Lung microvascular endothelial cell (primary cell): ENCODE results near the gene WASL. TPM values are rescaled to one million over a fixed set of nuclear protein-coding genes. Genes with fewer than 3 reads are reported as not detected.
"Not testable (repeated sequence)": the region's sequence is repeated elsewhere in the genome, so short reads cannot be mapped to it uniquely, and the experiment has no call there.

Source experiments
- DNase-seq, 2 donors: peaks; one replicate each; pipeline versions ENCODE4 v3.0.0 to v3.0.0-alpha.2; 2010; ENCODE audit warnings: low read depth in 2 of 2
- total RNA-seq: library from RNA; depleted of rRNA; stranded (reverse); fragments of >200 nt; gene quantifications from 2 replicates; pipeline ENCODE4 v1.2.1, GENCODE V29; 2014

The WASL gene
- total RNA-seq, 1 donor from 2014 or later = 10.1 TPM

DNA sequence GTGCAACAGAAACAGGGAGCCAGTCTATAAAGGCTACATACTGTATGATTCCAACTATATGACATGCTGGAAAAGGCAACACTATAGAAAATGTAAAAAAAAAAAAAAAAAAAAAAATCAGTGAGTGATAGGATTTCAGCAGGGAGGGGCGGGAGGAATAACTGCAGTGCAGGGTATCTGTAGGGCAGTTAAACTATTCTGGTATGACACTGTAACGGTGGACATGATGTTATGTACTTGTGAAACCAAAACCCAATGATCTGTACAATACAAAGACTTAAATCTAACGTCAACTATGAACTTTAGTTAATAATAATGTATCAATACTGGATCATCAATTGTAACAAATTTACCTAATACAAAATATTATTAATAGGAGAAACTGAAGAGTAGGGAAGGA, 14.3 kb downstream of the WASL start:
- DNase-seq = no peak

DNA sequence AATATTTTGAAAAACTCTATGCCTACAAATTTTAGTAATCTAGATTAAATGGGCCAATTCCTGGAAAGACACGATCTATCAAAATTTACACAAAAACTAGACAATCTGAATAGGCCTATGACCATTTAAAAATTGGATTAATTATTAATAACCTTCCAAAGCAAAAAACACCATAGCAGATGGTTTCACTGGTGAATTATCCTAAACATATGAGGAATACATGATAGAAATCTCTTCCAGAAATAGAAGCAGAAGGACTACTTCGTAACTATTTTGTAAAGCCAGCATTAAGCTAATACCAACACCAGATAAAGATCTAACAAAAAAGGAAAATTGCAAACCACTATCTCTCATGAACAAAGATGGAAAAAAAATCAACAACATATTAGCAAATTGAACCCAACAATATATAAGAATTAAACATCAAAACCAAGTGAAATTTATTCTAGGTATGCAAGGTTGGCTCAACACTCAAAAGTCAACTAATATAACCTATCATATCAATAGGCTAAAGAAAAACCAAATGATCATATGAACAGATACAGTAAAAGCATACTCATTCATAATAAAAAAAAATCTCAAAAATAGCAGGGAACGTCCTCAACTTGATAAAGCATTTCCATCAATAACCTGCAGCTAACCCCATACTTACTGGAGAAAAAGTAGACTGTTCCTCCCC, 16.3 kb downstream of the WASL start:
- DNase-seq = no peak

DNA sequence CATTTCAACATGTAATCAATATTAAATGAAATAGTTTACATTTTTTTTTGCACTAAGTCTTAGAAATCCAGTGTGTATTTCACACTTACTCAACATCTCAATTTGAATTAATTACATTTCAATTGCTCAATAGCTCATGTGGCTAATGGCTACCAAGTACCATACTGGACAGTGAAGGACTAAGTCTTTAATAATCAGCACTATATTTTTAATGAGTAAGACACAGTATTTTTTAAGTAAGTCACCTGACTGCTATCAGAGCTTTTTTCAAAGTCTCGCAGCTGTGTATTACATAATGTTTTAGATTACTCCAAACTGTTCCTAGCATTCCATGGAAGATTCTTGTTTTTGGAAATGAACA, 19.6 kb downstream of the WASL start:
- DNase-seq = no peak

DNA sequence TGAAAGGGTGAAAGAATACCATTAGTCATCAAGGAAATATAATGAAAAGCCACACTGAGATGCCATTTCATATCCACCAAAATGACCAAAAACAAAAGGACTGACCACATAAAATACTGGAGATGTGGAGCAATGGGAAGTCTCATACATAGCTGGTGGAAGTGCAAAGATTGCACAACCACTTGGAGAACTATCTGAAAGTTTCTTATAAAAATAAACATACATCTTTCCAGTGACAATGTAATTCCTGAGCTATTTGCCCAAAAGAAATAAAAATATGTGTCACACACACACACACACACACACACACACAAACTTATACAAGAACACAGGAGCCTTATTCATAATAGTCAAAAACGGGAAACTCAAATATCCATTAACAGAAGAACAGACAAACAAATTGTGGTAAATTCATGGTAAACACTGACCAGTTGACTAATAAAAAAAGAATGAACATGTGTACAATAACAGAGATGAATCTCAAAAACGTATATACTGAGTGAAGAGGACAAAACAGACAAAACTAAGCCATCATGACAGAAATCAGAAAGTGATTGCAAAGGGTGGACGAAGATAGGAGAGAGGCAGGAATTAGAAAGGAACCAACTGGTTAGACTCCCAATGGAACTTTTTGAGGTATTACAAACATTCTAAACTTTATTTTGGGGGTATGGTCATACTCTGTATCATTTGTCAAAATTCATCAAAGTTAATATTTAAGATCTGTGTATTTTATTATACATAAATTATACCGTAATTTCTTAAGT, 21.5 kb downstream of the WASL start:
- DNase-seq = peak; percentile 43 to 82

DNA sequence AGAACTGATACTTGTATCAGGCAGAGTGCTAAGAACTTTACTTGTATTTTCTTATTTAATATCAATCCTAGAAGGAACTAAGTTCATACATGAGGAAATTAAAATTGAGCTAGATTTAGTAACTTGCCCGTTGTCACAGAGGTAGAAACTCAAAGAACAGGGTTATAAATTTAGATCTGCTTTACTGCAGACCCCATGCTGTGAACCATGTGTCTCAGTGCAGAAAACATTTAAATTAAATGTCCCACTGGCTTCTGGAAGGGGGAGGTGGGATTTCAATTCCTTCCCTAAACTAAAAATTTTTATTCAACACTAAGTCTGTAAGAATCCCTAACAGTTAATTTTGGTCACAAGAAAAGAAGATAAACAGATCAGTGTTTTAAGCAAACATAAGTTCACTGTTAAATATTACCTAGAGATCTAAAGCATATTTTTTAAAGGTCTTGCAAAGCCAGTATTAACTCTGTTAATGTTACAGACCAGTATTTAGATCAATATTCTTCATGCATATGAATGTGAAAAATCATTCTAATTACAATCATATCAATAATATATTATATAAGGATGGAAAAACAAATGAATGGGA, 23.1 kb downstream of the WASL start:
- no peak for DNase-seq

DNA sequence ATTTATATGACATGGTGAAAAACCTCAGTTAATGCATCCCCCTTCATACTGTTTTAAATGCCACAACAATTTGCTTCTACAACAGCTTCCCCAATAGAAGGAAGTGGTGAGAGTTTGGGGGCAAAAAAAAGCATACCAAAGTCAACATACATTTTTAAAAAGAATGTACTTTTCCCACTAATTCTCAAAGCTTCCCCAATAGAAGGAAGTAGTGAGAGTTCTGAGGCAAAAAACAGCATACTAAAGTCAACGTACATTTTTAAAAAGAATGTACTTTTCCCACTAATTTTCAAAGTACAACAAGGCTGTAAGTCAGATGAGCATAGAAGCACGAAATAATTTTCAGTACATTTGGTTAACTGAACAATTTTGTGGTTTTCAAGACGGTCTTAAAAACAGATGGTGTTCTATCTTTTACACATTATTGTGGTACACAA, 24.0 kb downstream of the WASL start:
- DNase-seq = no peak

DNA sequence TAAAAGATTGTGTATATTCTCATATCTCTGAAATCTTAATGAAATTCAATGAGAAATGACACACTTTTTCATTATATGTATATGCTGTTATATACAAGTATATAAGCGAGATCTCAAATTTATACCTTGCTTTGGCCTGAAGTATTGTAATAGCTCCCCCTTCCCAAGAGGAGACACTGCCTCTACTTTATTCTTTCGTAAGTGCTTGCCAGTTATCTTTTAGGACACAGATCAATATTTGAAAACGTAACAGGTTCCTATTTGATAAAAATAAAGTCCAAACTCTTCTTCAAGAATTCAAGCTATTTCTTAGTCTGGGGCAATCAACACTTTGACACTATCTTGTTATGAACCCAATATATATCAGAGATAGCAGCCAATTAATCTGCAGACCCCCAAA, 24.9 kb downstream of the WASL start:
- no peak for DNase-seq

DNA sequence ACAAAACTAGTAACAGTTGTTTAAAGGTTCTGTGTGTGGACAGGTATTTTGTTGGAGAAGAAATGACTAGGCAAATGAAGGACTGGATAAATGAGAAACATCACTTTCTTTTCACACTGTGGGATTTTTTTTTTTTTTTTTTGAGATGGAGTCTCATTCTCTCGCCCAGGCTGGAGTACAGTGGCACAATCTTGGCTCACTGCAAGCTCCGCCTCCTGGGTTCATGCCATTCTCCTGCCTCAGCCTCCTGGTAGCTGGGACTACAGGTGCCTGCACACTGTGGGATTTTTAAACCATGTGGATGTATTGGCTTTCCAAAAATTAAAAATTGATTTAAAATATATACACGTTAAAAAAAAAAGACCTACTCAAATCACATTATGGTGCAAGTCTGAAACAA, 28.3 kb downstream of the WASL start:
- DNase-seq = not testable (repeated sequence)

DNA sequence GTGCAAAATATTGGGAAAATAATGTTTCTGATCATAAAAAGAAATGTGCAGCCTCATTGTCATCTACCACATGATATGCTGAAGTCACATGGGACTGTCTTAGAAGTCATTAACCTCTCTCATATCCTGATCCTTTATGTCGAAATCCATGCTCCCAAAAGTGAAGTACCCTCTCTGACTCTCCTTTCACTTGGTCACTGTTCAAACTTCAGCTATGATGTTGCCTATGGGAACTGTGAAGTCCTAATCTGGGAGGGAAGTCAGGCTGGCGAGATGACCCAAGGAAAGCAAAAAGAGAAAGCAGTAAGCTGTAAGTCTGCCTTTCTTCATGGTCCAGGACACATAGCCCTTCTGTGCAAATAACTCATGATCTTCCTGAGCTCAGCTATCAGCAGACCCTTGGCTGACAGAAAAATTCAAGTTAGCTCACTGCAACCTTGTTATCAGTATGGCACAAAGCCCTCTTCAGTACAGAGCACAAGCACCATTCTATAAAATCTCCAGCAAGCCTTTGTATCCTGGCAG, 29.5 kb downstream of the WASL start:
- no peak for DNase-seq

DNA sequence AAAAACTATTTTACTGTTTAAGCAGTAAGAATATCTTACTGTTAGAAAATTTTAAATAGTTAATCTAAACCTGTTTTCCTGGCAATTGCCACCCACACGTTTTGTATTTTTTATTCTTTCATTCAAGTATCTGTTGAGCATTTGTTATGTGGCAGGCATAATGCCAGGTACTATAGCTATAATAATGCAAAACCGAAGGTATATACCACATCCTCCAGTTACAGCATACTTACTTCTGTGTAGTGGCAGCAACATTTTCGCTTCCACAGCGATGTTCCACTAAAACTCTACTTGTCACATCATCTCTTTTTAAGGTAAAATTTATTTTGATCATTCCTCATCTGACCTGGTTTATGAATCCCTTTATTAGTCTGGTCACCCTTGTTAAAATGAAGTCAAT, 30.0 kb downstream of the WASL start:
- no peak for DNase-seq

DNA sequence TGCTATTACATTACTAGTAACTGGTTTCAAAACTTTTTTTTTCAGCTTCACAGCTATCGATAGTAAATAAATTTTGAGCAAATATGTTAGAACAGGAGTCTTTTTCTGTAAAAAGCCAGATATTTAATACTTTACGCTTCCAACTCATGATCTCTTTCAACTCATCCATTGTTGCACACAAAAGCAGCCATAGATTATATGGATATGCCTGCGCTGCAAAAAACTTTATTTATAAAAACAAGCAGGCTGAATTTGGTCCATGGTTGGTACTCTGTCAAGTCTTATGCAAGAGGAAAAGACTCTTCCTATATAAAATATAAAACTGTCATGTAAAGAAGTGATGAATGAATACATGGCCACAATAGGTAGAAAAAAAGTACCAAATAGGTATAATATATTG, 31.1 kb downstream of the WASL start:
- DNase-seq = no peak

DNA sequence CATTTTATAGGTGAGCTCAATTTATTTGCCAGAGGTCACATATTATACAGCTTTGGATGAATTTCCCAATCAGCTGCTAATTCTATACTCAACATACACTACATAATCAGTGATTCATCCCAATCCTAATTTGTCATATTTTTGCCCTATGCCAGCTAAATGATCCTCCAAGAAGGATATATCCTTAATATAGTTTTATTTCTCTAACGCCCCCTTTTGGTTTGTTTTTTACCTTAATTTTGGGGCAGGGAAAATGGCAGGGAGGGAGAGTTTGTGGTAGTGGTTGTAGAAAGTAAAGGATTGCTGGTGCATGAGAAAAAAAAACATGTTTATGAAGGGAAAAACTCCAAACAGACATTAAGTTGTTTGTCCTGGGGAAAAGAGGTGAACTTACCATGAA, 31.9 kb downstream of the WASL start:
- no peak for DNase-seq

DNA sequence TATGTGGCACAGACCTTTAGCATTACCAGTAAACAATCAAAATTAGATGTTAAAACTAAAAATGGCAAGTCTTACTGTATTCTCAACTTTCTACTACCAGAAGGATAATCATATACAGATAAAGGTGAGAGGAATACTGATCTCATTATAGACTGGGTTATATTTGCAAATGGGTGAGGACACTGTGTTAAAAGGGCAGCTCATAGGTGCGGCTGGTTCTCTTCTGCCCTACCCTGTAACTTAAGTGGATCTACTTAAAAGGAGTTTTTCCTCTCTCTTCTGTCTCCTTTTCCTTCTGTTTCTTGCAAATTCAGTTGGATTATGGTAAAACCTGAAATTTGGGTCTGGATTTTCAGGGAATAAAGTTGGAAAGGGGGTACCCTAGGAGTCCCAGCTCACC, 33.0 kb downstream of the WASL start:
- DNase-seq = no peak

DNA sequence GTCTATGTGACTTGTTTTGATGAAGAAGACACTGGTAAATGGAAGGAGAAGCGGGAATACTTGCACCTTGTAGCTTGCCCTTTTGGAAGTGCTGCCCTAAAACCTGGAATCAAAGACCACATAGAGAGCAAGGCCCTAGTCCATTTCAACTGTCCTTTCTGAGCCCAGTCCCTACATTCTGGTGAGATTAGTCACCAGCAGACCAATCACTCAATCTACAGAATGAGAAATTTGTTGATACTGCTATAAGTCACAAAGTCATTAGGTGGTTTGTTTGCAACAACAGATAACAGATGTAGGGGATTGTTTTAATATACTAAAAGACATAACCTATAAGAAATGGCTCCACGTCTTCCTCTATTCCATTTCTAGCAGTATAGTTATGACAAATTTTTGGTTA, 33.6 kb downstream of the WASL start:
- DNase-seq = peak in 1 of 2 donors; percentile 28

DNA sequence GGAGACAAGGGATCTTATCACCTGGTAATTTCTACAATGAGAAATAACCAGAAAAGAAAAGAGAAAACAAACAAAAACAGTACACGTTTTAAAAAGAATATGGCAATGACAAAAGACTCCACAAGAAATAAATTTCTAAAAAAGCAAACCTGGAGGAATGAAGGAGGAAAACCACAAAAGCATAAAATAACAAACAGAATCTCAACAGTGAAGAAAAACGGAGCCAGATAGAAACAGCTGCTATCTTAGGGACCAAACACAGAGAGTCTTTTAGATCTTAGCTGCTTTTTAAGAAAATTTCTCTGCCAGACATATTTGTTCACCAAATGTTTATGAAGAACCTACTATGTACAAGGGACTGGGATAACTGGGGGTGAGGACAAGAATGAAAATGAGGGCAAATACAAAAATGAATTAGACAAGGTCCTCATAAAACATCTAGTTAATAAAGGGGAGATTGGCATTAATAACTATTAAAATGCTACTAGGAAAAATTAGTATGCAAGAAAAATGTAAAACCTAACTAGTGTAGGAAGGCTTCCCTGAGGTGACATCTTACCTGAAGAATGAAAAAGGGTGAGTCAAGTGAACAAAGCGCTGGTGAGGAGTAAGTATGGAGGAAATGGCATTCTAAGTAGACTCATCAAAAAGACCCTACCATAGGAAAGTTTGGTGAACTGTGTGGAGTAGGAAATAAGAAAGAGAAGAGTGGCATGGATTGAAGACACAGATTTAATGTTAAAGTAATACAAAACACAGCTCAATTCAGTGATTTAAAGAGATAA, 34.3 kb downstream of the WASL start:
- no peak for DNase-seq

DNA sequence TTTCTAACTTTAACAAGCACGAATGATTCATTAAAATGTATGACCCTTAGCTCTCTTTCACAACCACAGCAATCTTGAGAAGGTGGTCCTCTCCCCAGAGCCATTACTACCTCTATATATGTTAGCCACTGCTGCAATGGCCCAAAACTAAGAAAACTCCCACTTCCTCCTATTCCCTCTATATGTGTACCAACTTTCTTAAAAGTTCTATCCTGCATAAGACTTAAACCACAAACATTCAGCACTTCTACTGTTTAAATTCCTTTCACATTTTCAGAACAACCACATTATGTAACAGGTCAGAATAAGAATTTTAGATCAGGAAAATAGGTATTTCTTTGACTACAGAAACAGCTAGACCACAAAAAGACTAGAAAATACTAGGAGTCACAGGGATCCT, 36.2 kb downstream of the WASL start:
- no peak for DNase-seq

DNA sequence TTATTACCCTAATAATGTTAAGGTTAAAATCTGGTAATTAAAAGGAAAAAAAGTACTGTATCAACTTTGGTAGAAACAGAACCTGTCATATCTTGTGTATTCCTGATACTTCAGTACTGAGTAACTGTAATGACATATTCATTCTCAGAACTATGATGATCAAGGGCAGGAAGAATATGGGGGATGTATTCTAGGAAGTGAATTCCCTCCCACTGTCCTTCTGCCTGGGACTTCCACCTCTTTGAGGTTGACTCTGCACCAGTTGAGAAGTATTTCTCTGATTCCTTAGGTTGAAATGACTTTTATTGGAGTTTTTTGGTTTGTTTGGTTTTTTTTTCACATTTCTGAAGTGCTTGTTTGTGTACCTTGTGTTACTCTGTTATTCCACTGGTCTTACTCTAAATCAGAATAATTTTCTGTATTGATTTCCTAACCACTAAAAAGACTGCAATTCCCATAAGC, 36.9 kb downstream of the WASL start:
- DNase-seq = no peak

DNA sequence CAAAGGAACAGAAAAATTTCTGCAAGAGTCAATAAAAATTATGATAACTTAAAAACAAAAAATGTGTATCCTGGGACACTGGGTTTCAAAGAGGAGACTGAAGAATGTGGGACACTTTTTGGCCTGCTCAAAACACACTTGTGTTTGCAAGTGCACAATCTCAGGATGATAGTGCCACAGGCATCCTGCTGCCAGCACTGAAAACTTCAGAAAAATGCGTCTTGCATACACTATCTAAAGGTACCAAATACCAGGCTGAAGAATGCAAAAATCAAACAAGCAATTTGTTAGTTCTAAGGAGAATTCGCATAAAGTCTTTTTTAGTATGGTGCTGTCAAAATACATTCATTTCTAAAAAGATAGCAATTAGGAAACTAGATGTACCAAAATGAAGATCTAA, 38.1 kb downstream of the WASL start:
- DNase-seq = no peak

DNA sequence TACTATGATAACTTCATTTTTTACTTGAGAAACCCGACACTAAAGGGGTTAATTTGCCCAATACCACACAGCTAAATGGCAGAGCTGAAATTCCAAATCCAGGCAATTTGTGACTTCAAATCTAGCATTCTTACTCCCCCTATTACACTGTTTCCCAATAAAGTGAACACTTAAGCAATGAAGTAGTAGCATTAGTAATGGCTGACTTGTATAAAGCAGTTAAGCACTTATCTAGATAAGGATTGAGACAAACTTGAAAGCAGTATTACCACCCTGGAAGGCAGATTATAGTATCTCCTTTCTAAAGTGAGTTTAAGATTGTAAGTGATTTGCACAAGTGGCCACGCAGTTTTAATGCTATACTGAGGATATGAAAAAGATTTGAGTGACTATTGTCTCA, 39.3 kb downstream of the WASL start:
- DNase-seq = no peak

DNA sequence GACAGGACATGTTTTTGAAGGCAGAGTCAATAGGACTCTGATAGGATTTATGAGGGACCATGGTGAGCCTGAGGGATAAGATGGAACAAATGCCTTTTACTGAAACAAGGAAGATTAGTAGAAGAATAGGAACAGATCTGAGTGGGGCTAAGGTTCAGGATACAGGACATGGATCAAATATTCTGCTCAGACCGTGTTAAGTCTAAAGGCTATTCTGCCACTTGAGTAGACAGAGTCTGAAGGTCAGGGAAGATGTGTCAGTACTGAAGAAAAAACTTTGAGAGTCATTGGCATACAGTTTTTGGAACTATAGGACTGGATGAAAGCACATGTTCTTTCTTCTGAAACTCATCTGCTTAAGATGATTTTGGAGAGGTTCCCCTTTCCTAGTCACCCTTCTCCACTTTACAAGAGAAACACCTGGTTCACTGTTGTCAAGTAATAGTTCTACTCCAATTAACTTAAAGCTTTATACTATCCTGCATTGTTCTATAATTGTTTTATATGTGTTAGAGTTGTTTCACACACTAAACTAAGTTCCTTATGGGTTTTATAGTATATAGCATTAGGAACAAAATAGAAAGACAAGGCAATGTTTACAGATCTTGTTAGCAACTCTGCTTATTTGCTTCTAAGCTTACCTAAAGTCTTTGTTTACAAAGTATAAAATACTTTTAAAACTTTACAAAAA, 43.4 kb downstream of the WASL start:
- no peak for DNase-seq

DNA sequence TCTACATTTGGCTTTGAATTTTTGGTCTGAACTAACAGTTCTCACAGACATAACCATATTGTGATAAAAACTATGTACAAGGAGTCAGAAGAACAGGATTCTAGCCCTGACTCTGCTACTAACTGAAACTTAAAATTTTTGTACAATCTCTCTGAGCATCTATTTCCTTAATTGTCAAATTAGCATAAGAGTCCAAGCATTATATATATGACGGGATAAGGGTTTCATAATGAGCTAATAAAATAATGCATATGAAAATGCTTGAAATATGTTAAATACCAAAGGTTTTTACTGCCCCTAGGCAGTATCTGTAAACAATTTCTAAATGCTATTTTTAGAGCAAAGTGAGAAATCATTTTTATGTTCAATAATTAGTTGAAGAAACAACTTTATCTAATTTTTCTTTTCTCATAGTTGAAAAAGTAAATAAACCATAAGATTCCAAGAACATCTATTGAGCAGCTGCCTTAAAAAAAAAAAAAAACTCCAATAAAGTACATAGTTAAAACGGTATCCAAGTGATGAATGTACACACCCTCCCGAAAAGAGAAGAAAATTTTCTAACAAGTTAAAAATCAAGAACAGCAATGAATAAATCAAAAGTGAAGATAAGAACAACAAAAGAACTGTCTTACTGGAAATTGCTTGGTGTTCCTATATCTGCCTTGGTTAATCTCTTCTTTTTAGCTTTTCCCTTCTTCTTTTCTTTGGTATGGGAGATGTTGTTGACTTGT, 52.7 kb downstream of the WASL start:
- DNase-seq = no peak
